ENCODE measurements around the gene NPB.
"Not testable (repeated sequence)": the region's sequence is repeated elsewhere in the genome, so short reads cannot be mapped to it uniquely, and the experiment has no call there.

Gene NPB

GRCh38 chr17:81914103-81914850 lies 12.2 kb downstream of the NPB start:
- Histone ChIP-seq H3K27ac (ENCODE audit: low read length) (no peak overlapping the region), H3K36me3 (ENCODE audit: control insufficient read depth, insufficient read depth, low read length) (peaks cover 30% of the 10 kb centered on the region), H3K4me1 (ENCODE audit: control insufficient read depth, insufficient read depth, low read length) (peaks cover 7% of the 10 kb centered on the region; the same call in 1 of the 2 replicates), H3K9me3 (ENCODE audit: control insufficient read depth, insufficient read depth, low read length) (no peaks in the 10 kb centered on the region), H3K27me3 (ENCODE audit: control insufficient read depth, insufficient read depth, low read length) (no peaks in the 10 kb centered on the region), H3K4me3 (ENCODE audit: low read length) (no peak overlapping the region)
- no peak for DNase-seq (ENCODE audit: low read depth, low spot score)
- no CpG with 5 or more reads among the region's 36 CpGs for WGBS (ENCODE audit: insufficient coverage, insufficient read length)

- H3K27me3 ChIP-seq (ENCODE audit: control insufficient read depth, insufficient read depth, low read length) = no peaks in the 10 kb centered on the region
- DNase-seq (ENCODE audit: low read depth, low spot score) = no peak
- H3K9me3 ChIP-seq (ENCODE audit: control insufficient read depth, insufficient read depth, low read length) = no peaks in the 10 kb centered on the region
- H3K36me3 ChIP-seq (ENCODE audit: control insufficient read depth, insufficient read depth, low read length) = peaks cover 29% of the 10 kb centered on the region
- H3K27ac ChIP-seq (ENCODE audit: low read length) = no peak overlapping the region
- no peak overlapping the region for H3K4me3 ChIP-seq (ENCODE audit: low read length)
- peaks cover 4% of the 10 kb centered on the region; the same call in 1 of the 2 replicates for H3K4me1 ChIP-seq (ENCODE audit: control insufficient read depth, insufficient read depth, low read length)
- WGBS (ENCODE audit: insufficient coverage, insufficient read length) = no CpG with 5 or more reads among the region's 12 CpGs
These were observed 13.3 kb downstream of the NPB start for GRCh38 chr17:81915331-81915730.

- Histone ChIP-seq H3K27me3 (ENCODE audit: control insufficient read depth, insufficient read depth, low read length) (no peaks in the 10 kb centered on the region), H3K27ac (ENCODE audit: low read length) (no peak overlapping the region), H3K9me3 (ENCODE audit: control insufficient read depth, insufficient read depth, low read length) (no peaks in the 10 kb centered on the region), H3K36me3 (ENCODE audit: control insufficient read depth, insufficient read depth, low read length) (peaks cover 34% of the 10 kb centered on the region), H3K4me1 (ENCODE audit: control insufficient read depth, insufficient read depth, low read length) (peaks cover 3% of the 10 kb centered on the region; the same call in 1 of the 2 replicates), H3K4me3 (ENCODE audit: low read length) (no peak overlapping the region)
- DNase-seq (ENCODE audit: low read depth, low spot score) = no peak
- no CpG with 5 or more reads among the region's 21 CpGs for WGBS (ENCODE audit: insufficient coverage, insufficient read length)
These were observed 14.4 kb downstream of the NPB start for GRCh38 chr17:81916234-81917001.

DNA sequence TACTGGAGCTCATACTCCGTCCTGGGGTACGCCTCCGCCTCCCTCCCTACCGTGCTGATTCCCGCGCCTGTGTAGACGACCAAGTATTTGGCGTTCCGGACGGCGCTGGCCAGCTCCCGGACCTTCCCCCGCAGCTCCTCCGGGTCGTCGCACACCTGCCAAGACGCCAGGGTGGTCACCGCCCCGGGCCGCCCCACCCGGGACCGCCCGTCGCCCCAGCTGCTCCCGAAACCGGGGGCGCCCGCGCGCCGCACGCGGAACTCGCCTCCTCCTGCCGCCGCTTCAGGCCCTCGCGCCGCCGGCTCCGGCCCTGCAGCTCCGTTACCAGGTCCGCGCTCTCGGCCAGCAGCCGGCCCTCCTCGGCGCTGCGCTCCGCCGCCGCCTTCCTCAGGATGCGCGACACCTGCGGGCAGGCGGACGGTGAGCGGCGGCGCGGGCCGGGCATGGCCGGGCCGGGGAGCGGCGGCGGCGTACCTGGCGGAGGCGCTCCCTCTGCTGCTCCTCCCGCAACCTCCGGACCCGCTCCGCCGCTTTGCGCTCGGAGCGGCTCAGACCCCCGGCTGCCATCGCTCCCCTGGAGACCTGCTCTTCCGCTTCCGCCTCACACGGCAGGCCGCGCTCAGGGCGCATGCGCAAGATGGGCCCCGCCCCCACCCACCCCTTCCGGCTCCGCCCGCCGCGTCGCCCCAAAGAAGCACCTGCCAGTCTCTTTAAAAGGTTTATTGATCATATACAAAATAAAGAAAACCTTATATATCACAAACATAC lies 15.7 kb downstream of the NPB start, which contains the start of gene SIRT7:
SIRT7 (minus strand) TSS at position 612 of the 768 bp plus-strand sequence; CDS start at position 567, 45 bp downstream.
- Histone ChIP-seq H3K27me3 (ENCODE audit: control insufficient read depth, insufficient read depth, low read length) (no peaks in the 10 kb centered on the region), H3K36me3 (ENCODE audit: control insufficient read depth, insufficient read depth, low read length) (peaks cover 32% of the 10 kb centered on the region), H3K27ac (ENCODE audit: low read length) (no peak within 1 kb of the TSS), H3K4me3 (ENCODE audit: low read length) (peak within 1 kb of the TSS; percentile 59), H3K4me1 (ENCODE audit: control insufficient read depth, insufficient read depth, low read length) (peaks cover 4% of the 10 kb centered on the region), H3K9me3 (ENCODE audit: control insufficient read depth, insufficient read depth, low read length) (no peaks in the 10 kb centered on the region)
- DNase-seq (ENCODE audit: low read depth, low spot score) = no peak
- WGBS (ENCODE audit: insufficient coverage, insufficient read length) = no CpG with 5 or more reads among the region's 94 CpGs

DNA sequence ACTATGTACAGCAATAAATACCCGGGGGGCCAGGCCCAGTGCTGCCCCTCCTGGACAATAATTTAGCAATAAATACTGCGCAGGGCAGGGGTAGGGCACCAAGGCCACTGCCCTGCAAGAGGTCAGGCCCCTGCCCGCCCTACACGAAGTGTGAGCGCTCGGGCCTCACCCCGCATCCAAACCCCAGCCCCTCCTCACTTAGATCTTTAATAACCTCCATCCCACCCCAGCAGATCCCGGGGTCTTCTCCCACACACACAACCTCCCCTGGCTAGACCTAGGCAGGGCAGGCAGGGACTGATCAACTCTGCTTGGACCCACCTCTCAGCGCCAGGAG lies 16.3 kb downstream of the NPB start:
- not testable (repeated sequence) for H3K27ac ChIP-seq (ENCODE audit: low read length); H3K27me3 ChIP-seq (ENCODE audit: control insufficient read depth, insufficient read depth, low read length); DNase-seq (ENCODE audit: low read depth, low spot score); H3K9me3 ChIP-seq (ENCODE audit: control insufficient read depth, insufficient read depth, low read length); H3K4me1 ChIP-seq (ENCODE audit: control insufficient read depth, insufficient read depth, low read length); H3K4me3 ChIP-seq (ENCODE audit: low read length)
- peaks cover 31% of the 10 kb centered on the region for H3K36me3 ChIP-seq (ENCODE audit: control insufficient read depth, insufficient read depth, low read length)
- no CpG with 5 or more reads among the region's 9 CpGs for WGBS (ENCODE audit: insufficient coverage, insufficient read length)

- DNase-seq (ENCODE audit: low read depth, low spot score) = no peak
- peaks cover 24% of the 10 kb centered on the region for H3K36me3 ChIP-seq (ENCODE audit: control insufficient read depth, insufficient read depth, low read length)
- no peaks in the 10 kb centered on the region for H3K27me3 ChIP-seq (ENCODE audit: control insufficient read depth, insufficient read depth, low read length)
- peaks cover 10% of the 10 kb centered on the region for H3K4me1 ChIP-seq (ENCODE audit: control insufficient read depth, insufficient read depth, low read length)
- no peak overlapping the region for H3K4me3 ChIP-seq (ENCODE audit: low read length)
- H3K9me3 ChIP-seq (ENCODE audit: control insufficient read depth, insufficient read depth, low read length) = no peaks in the 10 kb centered on the region
- WGBS (ENCODE audit: insufficient coverage, insufficient read length) = no CpG with 5 or more reads among the region's 15 CpGs
- H3K27ac ChIP-seq (ENCODE audit: low read length) = no peak overlapping the region
These were observed 17.0 kb downstream of the NPB start for GRCh38 chr17:81918832-81919545.

DNA sequence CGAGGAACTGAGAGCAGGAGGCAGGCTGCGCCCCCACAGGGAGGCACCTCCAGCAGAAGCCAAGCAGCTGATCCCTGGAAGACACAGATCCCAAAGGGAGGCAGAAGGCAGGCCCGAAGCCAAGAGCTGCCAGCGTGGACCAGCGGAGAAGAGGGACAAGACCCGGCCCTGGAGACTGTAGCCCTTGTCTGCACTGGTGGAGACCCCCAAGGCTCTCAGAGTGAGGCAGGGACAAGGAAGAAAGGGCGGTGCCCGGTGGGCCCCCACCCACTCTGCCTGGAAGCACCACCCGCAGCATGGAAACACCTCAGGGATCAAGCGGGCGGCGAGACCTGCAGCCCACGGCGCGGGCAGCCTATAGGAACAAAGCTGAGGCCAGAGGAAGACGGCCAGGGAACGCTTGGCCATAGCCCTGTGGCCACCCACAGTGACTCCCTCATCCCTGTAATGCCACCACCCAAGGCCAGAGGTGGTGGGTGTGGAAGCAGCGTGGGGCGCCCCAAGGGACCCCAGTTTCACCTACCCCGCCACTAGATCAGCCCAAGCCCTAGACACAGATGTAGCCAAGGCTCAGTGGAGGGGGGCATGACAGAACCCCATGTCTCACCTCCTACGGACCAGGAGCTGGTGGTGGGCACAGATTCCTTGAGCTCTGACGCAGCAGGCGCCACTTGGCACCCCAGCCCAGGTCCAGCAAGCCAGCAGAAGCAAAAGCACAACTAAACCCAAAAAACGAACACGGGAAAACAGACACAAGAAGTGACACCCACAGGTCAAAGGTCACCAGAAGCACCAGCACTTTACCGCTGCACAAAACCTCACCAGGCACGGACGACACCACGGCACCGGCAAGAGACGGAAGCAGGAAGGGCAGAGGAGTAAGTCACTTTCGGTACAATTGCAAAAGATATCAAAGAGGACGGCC lies 18.8 kb downstream of the NPB start:
- H3K9me3 ChIP-seq (ENCODE audit: control insufficient read depth, insufficient read depth, low read length) = no peaks in the 10 kb centered on the region
- no peak overlapping the region for H3K27ac ChIP-seq (ENCODE audit: low read length)
- H3K4me1 ChIP-seq (ENCODE audit: control insufficient read depth, insufficient read depth, low read length) = peaks cover 21% of the 10 kb centered on the region
- H3K27me3 ChIP-seq (ENCODE audit: control insufficient read depth, insufficient read depth, low read length) = no peaks in the 10 kb centered on the region
- H3K4me3 ChIP-seq (ENCODE audit: low read length) = no peak overlapping the region
- no peak for DNase-seq (ENCODE audit: low read depth, low spot score)
- WGBS (ENCODE audit: insufficient coverage, insufficient read length) = no CpG with 5 or more reads among the region's 33 CpGs
- peaks cover 9% of the 10 kb centered on the region; the same call in 1 of the 2 replicates for H3K36me3 ChIP-seq (ENCODE audit: control insufficient read depth, insufficient read depth, low read length)

- DNase-seq (ENCODE audit: low read depth, low spot score) = no peak
- no peaks in the 10 kb centered on the region for H3K9me3 ChIP-seq (ENCODE audit: control insufficient read depth, insufficient read depth, low read length)
- peaks cover 25% of the 10 kb centered on the region for H3K4me1 ChIP-seq (ENCODE audit: control insufficient read depth, insufficient read depth, low read length)
- WGBS (ENCODE audit: insufficient coverage, insufficient read length) = no CpG with 5 or more reads among the region's 3 CpGs
- no peak overlapping the region for H3K4me3 ChIP-seq (ENCODE audit: low read length)
- no peak overlapping the region for H3K27ac ChIP-seq (ENCODE audit: low read length)
- no peaks in the 10 kb centered on the region for H3K27me3 ChIP-seq (ENCODE audit: control insufficient read depth, insufficient read depth, low read length)
- peaks cover 9% of the 10 kb centered on the region; the same call in 1 of the 2 replicates for H3K36me3 ChIP-seq (ENCODE audit: control insufficient read depth, insufficient read depth, low read length)
These were observed 19.5 kb downstream of the NPB start for GRCh38 chr17:81921537-81921862.

DNA sequence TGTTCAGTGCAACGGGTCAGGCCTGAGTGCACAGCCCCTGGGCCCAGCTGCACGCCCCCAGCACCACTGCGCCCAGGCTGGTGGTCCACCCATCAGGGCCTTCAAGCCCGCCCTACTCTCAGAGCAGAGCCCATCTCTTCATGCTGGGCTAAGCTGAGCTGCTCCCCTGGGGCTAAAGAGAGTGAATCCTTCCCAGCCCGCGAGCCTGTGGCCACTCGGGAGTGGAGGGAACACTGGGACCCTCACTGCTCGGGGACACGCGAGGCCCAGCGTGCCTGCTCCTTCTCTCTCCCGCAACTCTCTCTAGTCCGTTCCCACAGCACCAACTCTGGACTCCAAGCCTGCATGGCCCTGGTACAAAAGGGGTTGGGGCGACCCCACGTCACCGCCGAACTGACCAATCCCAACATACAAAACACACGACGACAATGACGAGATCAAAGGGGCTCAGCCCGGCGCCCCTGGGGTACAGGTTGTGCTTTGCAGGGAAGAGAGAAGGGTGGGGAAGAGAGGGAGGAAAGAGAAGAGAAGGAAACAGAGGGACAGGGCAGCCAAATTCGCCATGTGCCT lies 20.0 kb downstream of the NPB start:
- no CpG with 5 or more reads among the region's 23 CpGs for WGBS (ENCODE audit: insufficient coverage, insufficient read length)
- Histone ChIP-seq H3K9me3 (ENCODE audit: control insufficient read depth, insufficient read depth, low read length) (no peaks in the 10 kb centered on the region), H3K36me3 (ENCODE audit: control insufficient read depth, insufficient read depth, low read length) (peaks cover 9% of the 10 kb centered on the region; the same call in 1 of the 2 replicates), H3K27ac (ENCODE audit: low read length) (no peak overlapping the region), H3K4me3 (ENCODE audit: low read length) (no peak overlapping the region), H3K27me3 (ENCODE audit: control insufficient read depth, insufficient read depth, low read length) (no peaks in the 10 kb centered on the region), H3K4me1 (ENCODE audit: control insufficient read depth, insufficient read depth, low read length) (peaks cover 22% of the 10 kb centered on the region)
- DNase-seq (ENCODE audit: low read depth, low spot score) = no peak
